ENCODE results near the gene TRAF3. TPM values are rescaled to one million over a fixed set of nuclear protein-coding genes. Genes with fewer than 3 reads are reported as not detected.

Gene TRAF3
- total RNA-seq, 1 donor from 2014 or later: 35.3 TPM

DNA sequence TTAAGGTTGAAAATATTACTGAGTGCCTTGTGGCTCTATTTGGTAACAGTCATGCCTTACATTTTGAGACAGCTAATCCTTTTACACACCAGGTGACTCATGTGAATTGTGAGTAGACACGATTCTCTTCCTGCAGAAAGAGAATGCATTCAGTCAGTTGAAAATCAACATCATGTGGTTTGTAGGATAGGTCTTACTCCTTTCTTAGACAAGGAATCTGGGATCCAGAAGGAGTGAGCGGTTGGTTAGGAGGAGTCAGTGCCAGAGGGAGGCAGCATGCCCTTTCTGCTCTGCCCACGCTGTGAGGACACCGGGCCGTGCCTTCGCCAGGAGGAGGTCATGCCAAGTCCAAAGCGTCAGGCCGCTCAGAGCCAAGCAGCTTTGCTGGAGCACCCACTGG lies 47.6 kb downstream of the TRAF3 start:
- H3K4me3 ChIP-seq (ENCODE audit: low read depth, low read length): no peak overlapping the region
- peak; percentile 85 for DNase-seq (ENCODE audit: low read depth)
- TF ChIP-seq, protein P1, sequence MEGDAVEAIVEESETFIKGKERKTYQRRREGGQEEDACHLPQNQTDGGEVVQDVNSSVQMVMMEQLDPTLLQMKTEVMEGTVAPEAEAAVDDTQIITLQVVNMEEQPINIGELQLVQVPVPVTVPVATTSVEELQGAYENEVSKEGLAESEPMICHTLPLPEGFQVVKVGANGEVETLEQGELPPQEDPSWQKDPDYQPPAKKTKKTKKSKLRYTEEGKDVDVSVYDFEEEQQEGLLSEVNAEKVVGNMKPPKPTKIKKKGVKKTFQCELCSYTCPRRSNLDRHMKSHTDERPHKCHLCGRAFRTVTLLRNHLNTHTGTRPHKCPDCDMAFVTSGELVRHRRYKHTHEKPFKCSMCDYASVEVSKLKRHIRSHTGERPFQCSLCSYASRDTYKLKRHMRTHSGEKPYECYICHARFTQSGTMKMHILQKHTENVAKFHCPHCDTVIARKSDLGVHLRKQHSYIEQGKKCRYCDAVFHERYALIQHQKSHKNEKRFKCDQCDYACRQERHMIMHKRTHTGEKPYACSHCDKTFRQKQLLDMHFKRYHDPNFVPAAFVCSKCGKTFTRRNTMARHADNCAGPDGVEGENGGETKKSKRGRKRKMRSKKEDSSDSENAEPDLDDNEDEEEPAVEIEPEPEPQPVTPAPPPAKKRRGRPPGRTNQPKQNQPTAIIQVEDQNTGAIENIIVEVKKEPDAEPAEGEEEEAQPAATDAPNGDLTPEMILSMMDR (IDR thresholded peaks at IDR 0.05; ENCODE audit: insufficient read depth, low read length, severe bottlenecking): no peak
- peaks cover 5% of the 10 kb centered on the region for H3K36me3 ChIP-seq (ENCODE audit: control insufficient read depth, insufficient read depth, low read length)
- no peak for FAIRE-seq
- no peaks in the 10 kb centered on the region for H3K27me3 ChIP-seq (ENCODE audit: control insufficient read depth, insufficient read depth, low read length)

DNA sequence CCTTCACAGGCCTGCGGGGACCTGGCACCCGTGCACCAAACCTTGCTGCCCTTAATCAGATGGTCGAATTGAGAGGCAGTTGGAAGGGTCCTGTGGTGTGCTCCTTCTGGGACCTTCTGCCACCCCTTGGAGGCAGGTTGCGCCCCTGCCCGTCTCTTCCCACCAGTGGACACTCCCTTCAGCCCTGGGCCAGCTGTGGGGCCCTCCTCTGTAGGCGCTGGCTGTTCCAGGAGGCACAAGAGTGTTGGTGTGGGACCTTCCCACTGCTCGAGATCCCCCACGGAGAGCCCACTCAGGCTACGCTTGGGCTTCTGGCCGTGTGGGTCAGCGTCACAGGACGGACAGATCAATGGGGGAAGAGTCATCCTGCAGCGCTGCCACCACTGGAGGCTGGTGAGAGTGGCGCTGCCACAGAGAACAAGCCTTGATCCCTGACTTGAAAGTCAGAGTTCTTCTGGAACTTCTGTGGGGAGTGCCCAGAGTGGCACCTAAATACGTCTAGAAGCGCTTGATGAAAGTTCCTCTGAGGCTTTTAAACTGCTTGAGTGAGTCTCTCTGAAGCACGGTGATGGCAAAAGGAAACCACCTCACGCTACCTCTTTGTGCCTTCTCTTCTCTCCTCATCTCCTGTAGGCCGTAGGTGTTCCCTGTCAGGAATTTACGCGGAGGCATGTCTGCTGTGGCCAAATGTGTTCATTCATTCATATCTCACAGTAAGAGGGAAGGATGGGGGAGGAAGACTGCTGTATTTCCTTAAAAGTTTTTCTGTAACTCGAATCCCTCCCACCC lies 48.3 kb downstream of the TRAF3 start:
- TF ChIP-seq, protein P1 (IDR thresholded peaks at IDR 0.05; ENCODE audit: insufficient read depth, low read length, severe bottlenecking): no peak
- no peak for FAIRE-seq
- Histone ChIP-seq H3K27me3 (ENCODE audit: control insufficient read depth, insufficient read depth, low read length) (no peaks in the 10 kb centered on the region), H3K36me3 (ENCODE audit: control insufficient read depth, insufficient read depth, low read length) (peaks cover 5% of the 10 kb centered on the region), H3K4me3 (ENCODE audit: low read depth, low read length) (no peak overlapping the region)
- DNase-seq (ENCODE audit: low read depth): no peak

DNA sequence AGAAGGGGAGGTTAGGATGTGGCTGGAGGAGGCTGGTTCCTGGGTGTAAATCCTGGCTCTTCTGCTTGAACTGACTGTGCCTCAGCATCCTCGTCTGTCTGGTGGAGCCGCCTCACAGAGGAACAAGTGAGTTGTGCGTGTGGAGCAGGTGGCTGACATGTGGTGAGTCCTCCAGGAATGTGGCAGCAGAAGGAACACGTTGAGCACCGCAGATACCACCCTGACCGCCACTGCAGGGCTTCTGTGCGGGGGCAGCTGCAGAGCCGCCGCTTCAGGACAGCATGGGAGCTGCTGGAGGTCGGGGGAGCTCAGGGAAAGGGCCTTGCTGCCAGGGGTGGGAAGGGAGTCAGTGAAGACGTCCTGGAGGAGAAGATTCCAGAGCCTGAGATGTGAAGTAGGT lies 48.9 kb downstream of the TRAF3 start:
- Histone ChIP-seq H3K27me3 (ENCODE audit: control insufficient read depth, insufficient read depth, low read length) (no peaks in the 10 kb centered on the region), H3K4me3 (ENCODE audit: low read depth, low read length) (no peak overlapping the region), H3K36me3 (ENCODE audit: control insufficient read depth, insufficient read depth, low read length) (peaks cover 7% of the 10 kb centered on the region)
- TF ChIP-seq, protein P1 (IDR thresholded peaks at IDR 0.05; ENCODE audit: insufficient read depth, low read length, severe bottlenecking): no peak
- no peak for FAIRE-seq
- no peak for DNase-seq (ENCODE audit: low read depth)

DNA sequence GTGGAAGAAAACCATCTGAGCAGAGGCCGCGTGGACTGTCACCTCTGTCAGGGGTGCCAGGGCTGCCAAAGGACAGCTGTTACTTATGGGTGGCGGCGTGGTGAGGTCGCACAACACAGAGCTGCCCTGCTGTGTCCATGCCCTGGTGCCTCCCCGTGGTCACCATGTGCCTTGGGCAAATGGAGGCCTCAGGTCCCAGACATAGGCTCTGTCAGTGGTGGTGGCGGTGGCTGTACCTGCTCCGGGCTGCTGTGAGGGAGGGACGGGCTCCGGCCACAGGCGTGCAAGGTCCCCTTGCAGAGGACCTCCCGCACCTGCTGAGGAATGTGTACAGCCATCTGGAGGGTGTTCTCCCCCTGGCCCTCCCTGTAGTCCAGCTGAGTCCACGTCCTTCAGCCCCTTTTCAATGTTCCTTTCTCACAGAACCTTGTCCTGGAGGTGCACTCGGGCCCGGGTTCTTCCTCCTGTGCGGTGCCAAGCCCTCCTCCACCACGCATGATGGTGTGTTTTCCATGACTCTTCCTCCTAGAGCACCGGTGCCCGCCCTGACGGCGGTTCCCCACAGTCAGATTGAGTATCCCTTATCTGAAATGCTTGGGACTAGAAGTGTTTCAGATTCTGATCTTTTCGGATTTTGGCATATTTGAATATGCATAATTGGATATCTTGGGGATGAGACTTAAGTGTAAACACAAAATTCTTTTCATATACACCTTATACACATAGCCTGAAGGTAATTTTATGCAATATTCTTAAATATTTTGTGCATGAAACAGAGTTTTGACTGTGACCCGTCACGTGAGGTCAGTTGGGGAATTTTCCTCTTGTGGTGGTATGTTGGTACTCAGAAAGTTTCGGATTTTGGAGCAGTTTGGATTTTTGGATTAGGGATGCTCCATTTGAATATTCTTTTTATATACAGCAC lies 49.8 kb downstream of the TRAF3 start:
- DNase-seq (ENCODE audit: low read depth) (no peak), FAIRE-seq (no peak)
- TF ChIP-seq, protein P1 (IDR thresholded peaks at IDR 0.05; ENCODE audit: insufficient read depth, low read length, severe bottlenecking): no peak
- Histone ChIP-seq H3K27me3 (ENCODE audit: control insufficient read depth, insufficient read depth, low read length) (no peaks in the 10 kb centered on the region), H3K4me3 (ENCODE audit: low read depth, low read length) (no peak overlapping the region), H3K36me3 (ENCODE audit: control insufficient read depth, insufficient read depth, low read length) (peaks cover 8% of the 10 kb centered on the region)

DNA sequence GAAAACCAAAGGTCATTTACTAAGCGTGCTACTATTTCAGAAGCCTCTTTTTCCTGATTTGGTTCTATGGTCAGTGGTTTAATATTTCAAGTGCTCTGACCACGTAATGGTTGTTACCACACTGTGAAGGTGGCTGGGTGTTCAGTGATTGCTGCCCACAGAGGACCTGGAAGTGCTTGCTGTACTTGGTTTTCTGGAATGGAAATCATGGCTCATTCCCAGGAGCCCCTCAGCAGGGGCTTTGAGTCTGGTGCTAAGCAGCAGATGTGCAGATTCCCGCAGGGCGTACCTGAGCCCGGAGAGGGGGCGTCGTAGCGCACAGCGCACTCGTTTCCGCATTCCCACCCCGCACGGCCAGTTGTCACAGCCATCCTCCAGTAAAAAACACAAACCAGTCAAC lies 50.5 kb downstream of the TRAF3 start:
- Histone ChIP-seq H3K27me3 (ENCODE audit: control insufficient read depth, insufficient read depth, low read length) (no peaks in the 10 kb centered on the region), H3K4me3 (ENCODE audit: low read depth, low read length) (no peak overlapping the region), H3K36me3 (ENCODE audit: control insufficient read depth, insufficient read depth, low read length) (peaks cover 8% of the 10 kb centered on the region)
- TF ChIP-seq, protein P1 (IDR thresholded peaks at IDR 0.05; ENCODE audit: insufficient read depth, low read length, severe bottlenecking): no peak
- DNase-seq (ENCODE audit: low read depth) (no peak), FAIRE-seq (no peak)
